Measurements from ENCODE around the gene CTCF.

The CTCF gene

GRCh38 chr16:67667453-67667816 lies 105.1 kb downstream of the CTCF start:
- no peak for DNase-seq

DNA sequence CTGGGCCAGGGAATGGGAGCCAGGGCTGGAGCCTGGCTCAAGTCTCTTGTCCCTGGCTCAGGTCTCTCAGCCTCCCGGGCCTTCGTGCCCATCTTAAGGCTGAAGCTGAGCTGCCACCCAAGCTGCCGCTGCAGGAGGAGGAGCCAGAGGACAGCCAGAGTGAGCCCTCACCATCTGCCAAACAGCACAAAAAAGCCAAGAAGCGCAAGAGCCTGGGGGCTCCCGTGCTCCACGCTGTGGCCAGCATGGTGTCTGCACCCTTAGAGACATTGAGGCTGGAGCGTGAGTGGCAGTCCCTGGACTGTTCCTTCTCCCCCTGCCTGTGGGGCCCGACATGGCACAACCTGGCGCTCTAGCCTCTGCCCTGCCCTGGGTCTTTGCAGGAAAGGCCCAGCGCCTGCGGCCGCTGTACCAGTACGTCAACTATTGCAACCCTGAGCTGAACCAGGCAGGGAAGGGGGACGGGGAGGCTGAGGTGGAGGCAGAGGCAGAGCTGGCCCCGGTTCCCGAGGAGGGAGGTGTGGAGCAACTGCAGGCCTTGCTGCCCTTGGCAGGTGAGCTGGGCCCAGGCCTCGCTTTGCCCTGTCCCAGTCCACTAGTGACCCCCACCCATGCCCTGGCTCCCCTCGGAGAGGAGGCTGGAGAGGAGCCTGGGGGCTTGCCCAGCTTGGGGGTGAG lies 105.6 kb downstream of the CTCF start:
- peak; percentile 85 for DNase-seq

DNA sequence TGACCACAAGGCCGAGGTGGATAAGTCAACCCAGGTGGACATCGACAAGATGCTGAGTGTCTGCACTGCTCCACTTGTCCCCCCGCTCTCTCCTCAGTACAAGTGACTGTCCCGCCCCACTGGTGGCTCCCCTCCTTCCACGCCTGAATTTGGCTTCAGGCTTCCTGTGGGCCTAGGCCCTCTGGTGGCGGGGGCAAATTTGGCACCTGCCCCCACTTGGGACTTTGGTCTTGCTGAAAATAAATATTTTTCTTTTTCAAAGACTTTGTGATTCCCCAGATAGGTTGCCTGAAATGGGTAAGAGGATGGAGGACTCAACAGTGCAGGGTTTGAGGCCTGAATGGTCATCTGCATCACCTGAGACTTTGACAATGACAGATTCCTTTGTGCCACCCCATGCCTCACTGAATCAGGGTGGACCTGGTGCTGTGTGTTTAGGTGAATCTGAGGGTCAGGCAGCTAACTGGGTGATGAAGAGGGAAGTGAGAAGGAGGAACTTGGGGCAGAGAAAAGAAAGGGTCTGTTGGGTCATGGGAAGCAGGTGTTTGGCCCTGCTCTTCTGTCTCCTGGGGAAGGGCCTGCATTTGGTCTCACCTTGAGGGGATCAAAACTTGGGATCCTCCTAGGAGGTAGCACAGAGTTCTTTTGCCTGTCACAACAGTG lies 106.3 kb downstream of the CTCF start:
- no peak for DNase-seq

- no peak for DNase-seq
Observed at GRCh38 chr16:67669499-67670101, 107.3 kb downstream of the CTCF start.

DNA sequence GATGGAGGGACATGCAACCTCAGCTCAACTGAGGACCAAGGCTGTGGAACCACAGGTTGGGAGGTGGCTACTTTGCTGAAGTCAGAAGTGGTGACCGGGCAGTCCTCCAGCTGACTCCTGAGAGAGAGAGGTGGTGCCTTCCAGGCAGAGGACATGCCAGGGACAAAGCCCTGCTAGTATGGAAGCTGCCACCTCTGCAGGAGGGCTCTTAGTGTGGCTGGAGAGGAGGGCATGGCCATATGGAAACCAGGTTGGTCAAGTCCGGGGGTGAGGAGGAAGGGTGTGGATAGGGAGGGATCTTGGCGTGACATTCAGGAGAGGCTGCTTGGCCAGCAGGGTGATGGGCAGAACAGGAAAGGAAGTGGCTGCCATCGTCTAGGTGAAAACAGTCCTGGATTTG lies 110.0 kb downstream of the CTCF start:
- DNase-seq = no peak

DNA sequence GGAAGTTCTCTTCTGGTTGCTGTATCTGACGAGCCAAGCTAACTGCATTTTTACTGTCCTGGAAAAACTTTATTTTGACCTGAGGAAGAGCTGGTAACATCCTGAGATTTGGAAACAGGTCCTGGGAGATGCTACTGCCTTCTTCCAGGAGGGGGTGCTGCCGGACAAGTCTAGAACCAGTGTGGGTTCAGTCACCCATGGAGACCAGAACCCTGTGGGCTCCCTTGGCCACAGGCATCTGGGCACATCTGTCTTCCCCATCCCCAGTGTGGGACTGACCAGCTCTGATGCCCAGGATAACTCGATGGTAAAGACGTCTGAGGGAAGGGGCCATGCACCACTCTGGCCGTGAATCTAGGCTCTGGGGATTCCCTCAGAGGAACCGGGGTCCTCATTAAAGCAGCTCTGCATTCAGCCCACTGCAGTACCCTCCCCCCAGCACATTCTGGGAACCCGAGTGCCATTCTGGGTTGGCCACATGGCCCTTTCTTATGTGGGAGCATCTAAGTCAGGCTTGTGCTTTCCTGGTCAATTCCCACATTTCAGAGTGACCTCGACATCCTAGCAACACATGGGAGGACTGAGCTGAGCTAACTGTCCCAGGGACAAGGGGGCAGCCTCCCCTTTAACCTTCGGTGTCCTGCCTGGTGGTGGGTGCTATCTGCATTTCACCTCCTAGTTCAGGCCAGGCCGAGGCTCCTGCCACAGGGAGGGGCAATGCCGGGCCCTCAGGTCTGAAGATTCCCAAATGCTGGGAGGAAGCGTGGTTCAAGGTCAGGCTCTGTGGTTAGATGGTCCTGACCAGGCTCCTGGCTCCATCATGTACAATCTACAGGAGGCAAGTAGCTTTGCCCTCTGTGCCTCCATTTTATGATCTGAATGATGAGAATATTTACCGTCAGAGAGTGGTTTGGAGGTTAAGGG lies 110.7 kb downstream of the CTCF start:
- DNase-seq = peak; percentile 45

GRCh38 chr16:67673712-67674580 lies 111.6 kb downstream of the CTCF start:
- DNase-seq = peak; percentile 78

GRCh38 chr16:67674851-67675578 lies 112.7 kb downstream of the CTCF start:
- DNase-seq = peak; percentile 37

- DNase-seq = no peak
Observed at GRCh38 chr16:67675579-67675935, 113.2 kb downstream of the CTCF start.

- no peak for DNase-seq
Observed at GRCh38 chr16:67675999-67676398, 113.7 kb downstream of the CTCF start.

DNA sequence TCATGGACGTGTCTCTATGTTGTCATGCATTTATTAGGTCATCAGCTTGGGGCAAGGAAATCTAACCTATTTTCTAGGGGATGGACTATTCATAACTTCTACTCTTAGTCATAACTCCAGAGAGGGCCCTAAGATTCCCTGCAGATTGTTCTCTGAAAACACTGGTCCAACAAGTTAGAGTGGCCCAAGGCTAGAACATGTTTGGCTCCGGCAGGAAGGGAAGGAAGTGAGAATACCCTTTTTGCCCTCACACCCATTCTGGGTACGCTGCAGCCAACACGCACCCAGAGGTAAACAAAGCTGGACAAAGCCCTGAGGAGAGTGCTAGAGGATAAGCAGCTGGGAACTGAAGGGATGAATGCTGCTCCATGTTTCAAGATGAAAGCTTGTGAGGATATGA lies 114.2 kb downstream of the CTCF start:
- DNase-seq = no peak

- no peak for DNase-seq
Observed at GRCh38 chr16:67676939-67677338, 114.6 kb downstream of the CTCF start.

- DNase-seq = no peak
Observed at GRCh38 chr16:67677712-67678111, 115.4 kb downstream of the CTCF start.

GRCh38 chr16:67678354-67679023 lies 116.2 kb downstream of the CTCF start:
- no peak for DNase-seq

DNA sequence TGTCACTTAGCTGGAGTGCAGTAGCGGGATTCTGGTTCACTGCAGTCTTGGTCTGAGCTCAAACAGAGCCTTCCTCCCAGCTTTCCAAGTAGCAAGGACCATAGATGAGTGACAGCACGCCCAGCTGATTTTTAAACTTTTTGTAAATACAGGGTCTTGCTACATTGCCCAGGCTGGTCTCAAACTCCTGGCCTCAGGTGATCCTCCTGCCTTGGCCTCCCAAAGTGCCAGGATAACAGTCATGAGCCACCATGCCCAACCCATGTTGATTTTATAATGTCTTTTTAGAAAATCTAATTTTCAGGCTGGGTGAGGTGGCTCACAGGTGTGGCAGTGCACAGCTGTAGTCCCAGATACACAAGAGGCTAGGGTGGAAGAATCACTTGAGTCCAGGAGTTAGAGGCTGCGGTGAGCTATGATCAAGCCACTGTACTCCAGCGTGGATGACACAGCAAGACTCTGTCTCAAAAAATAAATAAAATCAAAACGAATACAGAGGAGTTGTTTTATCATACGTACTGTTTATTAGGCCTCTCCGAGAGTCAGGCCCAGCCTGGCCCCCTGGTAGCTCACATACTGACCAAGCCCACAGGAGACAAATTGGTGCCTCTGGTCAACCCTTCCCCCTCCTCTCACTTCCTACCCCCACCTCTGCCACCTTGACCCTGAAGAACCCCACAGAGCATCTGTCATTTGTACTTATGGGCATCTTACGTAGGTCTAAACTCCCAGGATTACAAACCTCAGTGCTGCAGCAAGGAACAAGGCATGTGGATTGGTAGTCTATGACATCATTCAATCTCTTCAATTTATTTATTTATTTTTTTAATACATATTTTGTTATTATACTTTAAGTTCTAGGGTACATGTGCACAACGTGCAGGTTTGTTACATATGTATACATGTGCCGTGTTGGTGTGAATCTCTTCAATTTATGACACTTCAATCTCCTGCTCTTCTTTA lies 117.9 kb downstream of the CTCF start:
- no peak for DNase-seq

DNA sequence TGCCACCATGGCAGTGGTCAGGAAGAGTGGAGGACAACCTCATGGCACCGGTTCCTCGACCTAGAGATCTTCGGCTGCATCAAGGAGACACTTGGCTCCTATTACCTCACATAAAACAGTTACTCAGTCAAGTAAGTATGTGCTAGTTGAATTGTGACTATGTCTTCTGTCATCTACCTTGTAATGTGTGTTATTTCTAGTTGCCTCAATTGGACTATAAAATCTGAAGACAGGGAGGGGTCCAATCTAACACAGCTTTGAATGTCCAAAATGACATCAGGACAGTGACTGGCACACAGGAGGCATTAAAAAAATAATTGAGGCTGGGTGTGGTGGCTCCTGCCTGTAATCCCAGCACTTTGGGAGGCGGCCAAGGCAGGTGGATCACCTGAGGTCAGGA lies 121.4 kb downstream of the CTCF start:
- no peak for DNase-seq

DNA sequence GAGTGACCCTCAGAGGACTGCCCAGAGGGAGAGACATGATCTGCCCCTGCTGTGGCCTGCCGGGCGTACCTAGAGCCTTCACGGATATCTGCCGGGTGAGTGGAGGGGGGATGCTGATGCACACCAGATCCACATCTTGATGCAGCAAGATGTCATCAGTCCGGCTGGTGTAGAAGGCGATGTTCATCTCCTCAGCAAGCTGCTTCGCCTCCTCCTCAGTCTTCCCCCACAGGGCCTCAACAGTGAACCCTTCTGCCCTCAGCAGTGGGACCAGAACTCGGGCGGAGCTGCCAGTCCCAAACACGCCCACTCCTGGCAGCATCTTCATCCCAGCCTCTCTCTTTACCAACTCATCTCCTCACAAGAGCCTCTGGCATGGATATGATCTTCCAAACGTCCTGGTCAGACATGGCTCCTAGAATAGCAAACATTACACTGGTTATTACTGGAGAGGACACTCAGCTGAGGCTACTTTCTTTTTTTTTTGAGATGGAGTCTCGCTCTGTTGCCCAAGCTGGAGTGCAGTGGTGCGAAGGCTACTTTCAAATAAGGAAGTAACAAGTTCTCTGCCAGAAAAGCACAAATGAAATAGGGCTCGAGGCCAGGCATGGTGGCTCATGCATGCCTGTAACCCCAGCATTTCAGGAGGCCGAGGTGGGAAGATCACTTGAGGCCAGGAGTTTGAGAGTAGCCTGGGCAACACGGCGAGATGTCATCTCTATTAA lies 123.2 kb downstream of the CTCF start:
- DNase-seq = no peak
